Mesenchymal stem cell (in vitro differentiated cells and primary cell): ENCODE results near the gene IGFBP4.

Experiments used
- DNase-seq: peaks from one replicate; pipeline ENCODE4 v3.0.0-alpha.2; 2013
- H2AFZ ChIP-seq: one replicate; pipeline ENCODE4 v1.6.1; 2013; ENCODE audit warnings: low read depth, mild to moderate bottlenecking, control low read depth, inconsistent platforms, low read length, moderate library complexity
- H2AK5ac ChIP-seq: 2 replicates; pipeline ENCODE4 v1.6.1; 2013; ENCODE audit warnings: low read length, moderate library complexity, mild to moderate bottlenecking, inconsistent platforms; ENCODE audit not compliant: severe bottlenecking
- H2BK120ac ChIP-seq: one replicate; pipeline ENCODE4 v1.6.1; 2013; ENCODE audit warnings: low read depth, mild to moderate bottlenecking, inconsistent platforms, low read length, moderate library complexity
- H2BK12ac ChIP-seq, 2 experiments: one replicate each; pipeline ENCODE4 v1.6.1; 2013; ENCODE audit warnings: inconsistent platforms in 2 of 2, low read length in 2 of 2, mild to moderate bottlenecking in 2 of 2, moderate library complexity in 2 of 2, control low read depth in 1 of 2
- H2BK15ac ChIP-seq: one replicate; pipeline ENCODE4 v1.6.1; 2013; ENCODE audit warnings: mild to moderate bottlenecking, low read depth, inconsistent platforms; ENCODE audit not compliant: poor library complexity, severe bottlenecking
- H2BK5ac ChIP-seq: 2 replicates; pipeline ENCODE4 v1.6.1; 2013; ENCODE audit warnings: low read depth, mild to moderate bottlenecking, low read length, control low read depth, inconsistent platforms; ENCODE audit not compliant: poor library complexity, severe bottlenecking
- H3K14ac ChIP-seq, 2 experiments: one replicate each; pipeline ENCODE4 v1.6.1; 2013; ENCODE audit warnings: inconsistent platforms in 2 of 2, low read length in 2 of 2, control low read depth in 1 of 2, mild to moderate bottlenecking in 1 of 2, moderate library complexity in 1 of 2
- H3K18ac ChIP-seq, 2 experiments: one replicate each; pipeline ENCODE4 v1.6.1; 2013; ENCODE audit warnings: inconsistent platforms in 2 of 2, low read length in 2 of 2, control low read depth in 1 of 2, low read depth in 1 of 2, mild to moderate bottlenecking in 1 of 2
- H3K23ac ChIP-seq, 2 experiments: one replicate each; pipeline ENCODE4 v1.6.1; 2013; ENCODE audit warnings: inconsistent platforms in 2 of 2, low read length in 2 of 2, mild to moderate bottlenecking in 2 of 2, moderate library complexity in 2 of 2, control low read depth in 1 of 2
- H3K27ac ChIP-seq: 2 replicates; pipeline ENCODE4 v1.5.1; 2013; ENCODE audit warnings: mild to moderate bottlenecking, moderate library complexity, low read length, control low read depth, inconsistent platforms; ENCODE audit not compliant: poor library complexity, severe bottlenecking
- H3K27me3 ChIP-seq, 2 experiments: 2 replicates each; pipeline versions ENCODE4 v1.6.1 to v1.7.0; 2013; ENCODE audit warnings: low read length in 2 of 2, mild to moderate bottlenecking in 2 of 2, moderate library complexity in 2 of 2, control low read depth in 1 of 2, inconsistent platforms in 1 of 2; ENCODE audit not compliant: control insufficient read depth in 1 of 2, insufficient read depth in 1 of 2
- H3K36me3 ChIP-seq, 2 experiments: 2 replicates each; pipeline versions ENCODE4 v1.6.1 to v1.7.0; 2013; ENCODE audit warnings: low read length in 2 of 2, control low read depth in 1 of 2, inconsistent platforms in 1 of 2, low read depth in 1 of 2, mild to moderate bottlenecking in 1 of 2; ENCODE audit not compliant: insufficient read depth in 2 of 2, control insufficient read depth in 1 of 2
- H3K4ac ChIP-seq, 2 experiments: one replicate each; pipeline ENCODE4 v1.6.1; 2013; ENCODE audit warnings: inconsistent platforms in 2 of 2, low read length in 2 of 2, mild to moderate bottlenecking in 2 of 2, moderate library complexity in 2 of 2, control low read depth in 1 of 2, low read depth in 1 of 2
- H3K4me1 ChIP-seq: 2 replicates; pipeline ENCODE4 v1.6.1; 2013; ENCODE audit warnings: low read depth, low read length, control low read depth; ENCODE audit not compliant: control insufficient read depth, insufficient read depth
- H3K4me2 ChIP-seq: 2 replicates; pipeline ENCODE4 v1.6.1; 2013; ENCODE audit warnings: low read length, mild to moderate bottlenecking, inconsistent platforms; ENCODE audit not compliant: poor library complexity, severe bottlenecking
- H3K4me3 ChIP-seq, 2 experiments: 2 replicates each; pipeline versions ENCODE4 v1.5.1 to v1.7.0; 2013; ENCODE audit warnings: low read length in 2 of 2, mild to moderate bottlenecking in 2 of 2, control low read depth in 1 of 2, low read depth in 1 of 2; ENCODE audit not compliant: insufficient read depth in 1 of 2
- H3K79me1 ChIP-seq: replicated peaks from 2 replicates; pipeline ENCODE4 v1.6.1; 2013; ENCODE audit warnings: mild to moderate bottlenecking, control low read depth, low read length, inconsistent platforms; ENCODE audit not compliant: poor library complexity, severe bottlenecking
- H3K9ac ChIP-seq: 2 replicates; pipeline ENCODE4 v1.7.0; 2013; ENCODE audit warnings: mild to moderate bottlenecking, low read length, moderate library complexity
- H3K9me3 ChIP-seq: 2 replicates; pipeline ENCODE4 v1.7.0; 2013; ENCODE audit warnings: mild to moderate bottlenecking, low read length; ENCODE audit not compliant: control insufficient read depth
- H4K8ac ChIP-seq: one replicate; pipeline ENCODE4 v1.6.1; 2013; ENCODE audit warnings: inconsistent platforms, mild to moderate bottlenecking, low read length, moderate library complexity
- H4K91ac ChIP-seq: one replicate; pipeline ENCODE4 v1.6.1; 2013; ENCODE audit warnings: mild to moderate bottlenecking, low read length, inconsistent platforms
- WGBS: methylation state at CpG from one replicate; pipeline ENCODE4 v1.1.7; 2013; ENCODE audit warnings: mixed read lengths; 5-methylcytosine and 5-hydroxymethylcytosine counted together

IGFBP4 gene

DNA sequence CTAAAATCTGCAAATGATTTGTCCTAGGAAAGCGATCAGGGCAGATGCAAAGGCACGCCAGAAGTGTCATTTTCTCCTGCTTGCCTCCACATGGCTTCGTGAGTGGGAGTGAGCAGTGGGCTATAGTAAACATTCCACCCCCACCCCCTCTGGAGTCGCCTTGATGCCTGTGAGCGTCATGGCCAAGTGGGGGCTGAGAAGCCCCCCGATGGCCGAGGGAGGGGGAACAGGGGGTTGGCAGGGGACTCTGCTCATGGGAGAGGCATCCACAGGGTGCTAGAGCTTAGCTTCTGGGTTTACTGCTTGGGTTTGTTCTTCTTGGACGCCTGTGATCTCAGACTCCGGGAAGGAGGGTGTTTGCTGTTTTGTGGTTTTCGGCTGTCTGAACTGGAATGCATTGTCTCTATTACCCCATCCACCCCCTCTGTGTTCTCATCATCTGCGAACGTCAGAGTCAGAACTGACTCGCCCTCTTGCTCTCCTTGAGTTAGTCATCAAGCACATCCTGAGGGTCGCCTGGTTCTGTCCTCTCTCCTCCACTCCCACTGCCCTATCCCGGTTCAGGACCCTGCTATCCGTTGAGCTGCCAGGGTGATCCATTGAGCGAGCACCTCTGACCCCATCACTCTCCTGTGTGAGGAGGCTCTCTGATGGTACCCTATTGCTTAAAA, 42.7 kb downstream of the IGFBP4 start:
- Histone ChIP-seq H3K4me3 (peak overlapping the region in 1 of 2 experiments; percentile 50), H3K4ac (peak overlapping the region in 1 of 2 experiments; percentile 78), H3K4me2 (peak overlapping the region; percentile 60), H3K27me3 (no peaks in the 10 kb centered on the region), H3K36me3 (no peaks in the 10 kb centered on the region), H3K9me3 (no peaks in the 10 kb centered on the region), H2BK15ac (peak overlapping the region; percentile 95), H3K23ac (no peak overlapping the region), H4K91ac (peak overlapping the region; percentile 86), H4K8ac (peak overlapping the region; percentile 89), H2BK12ac (peak overlapping the region; percentile 45 to 87), H2AFZ (no peak overlapping the region), H2BK5ac (peak overlapping the region; percentile 81), H2AK5ac (peak overlapping the region; percentile 75), H3K27ac (peak overlapping the region; percentile 86), H2BK120ac (peak overlapping the region; percentile 93), H3K18ac (peak overlapping the region; percentile 88 to 96), H3K79me1 (no peaks in the 10 kb centered on the region), H3K14ac (no peak overlapping the region), H3K9ac (peak overlapping the region; percentile 88), H3K4me1 (peaks cover 47% of the 10 kb centered on the region)
- WGBS: 9% methylated on average over 15 of the region's 17 CpGs
- peak; percentile 100 for DNase-seq

DNA sequence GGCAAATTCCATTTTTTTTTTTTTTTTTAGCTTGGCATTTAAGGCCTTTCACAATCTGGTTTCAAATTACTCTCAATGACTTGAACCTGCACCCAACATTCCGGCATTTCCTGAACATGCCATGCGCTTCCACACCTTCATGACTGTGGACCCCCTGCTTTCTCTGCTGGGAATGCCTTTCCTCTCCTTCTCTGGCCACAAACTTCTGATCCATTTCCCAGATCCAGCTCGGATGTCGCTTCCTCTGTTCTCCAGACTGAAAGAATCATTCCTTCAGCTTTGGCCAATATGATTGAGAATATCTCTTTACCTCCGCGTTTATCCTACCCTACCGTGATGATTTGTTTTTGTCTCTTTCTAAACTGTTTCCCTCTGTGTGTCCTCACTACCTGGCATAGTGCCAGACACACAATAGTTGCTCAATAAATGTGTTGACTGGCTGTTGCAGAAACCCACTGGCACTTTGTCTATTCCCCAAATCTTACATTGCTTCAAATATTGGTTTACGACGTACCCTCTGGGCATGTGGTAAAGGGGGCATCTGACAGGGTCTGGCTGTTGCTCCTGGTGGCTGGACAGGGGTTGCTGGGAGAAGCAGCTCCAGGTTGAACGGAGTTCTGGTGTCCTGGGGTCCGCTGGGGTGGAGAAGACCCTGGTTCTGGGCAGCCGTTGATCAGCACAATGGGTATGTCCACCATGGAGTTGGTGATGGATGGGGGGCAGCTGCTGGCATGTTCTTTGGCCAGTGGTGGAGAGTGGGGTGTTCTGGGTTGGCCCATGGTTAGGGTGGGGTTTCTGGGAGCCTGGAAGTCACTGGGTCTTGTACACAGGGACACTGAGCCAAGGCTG, 43.5 kb downstream of the IGFBP4 start:
- Histone ChIP-seq H3K9me3 (no peaks in the 10 kb centered on the region), H3K4me1 (peaks cover 51% of the 10 kb centered on the region)

DNA sequence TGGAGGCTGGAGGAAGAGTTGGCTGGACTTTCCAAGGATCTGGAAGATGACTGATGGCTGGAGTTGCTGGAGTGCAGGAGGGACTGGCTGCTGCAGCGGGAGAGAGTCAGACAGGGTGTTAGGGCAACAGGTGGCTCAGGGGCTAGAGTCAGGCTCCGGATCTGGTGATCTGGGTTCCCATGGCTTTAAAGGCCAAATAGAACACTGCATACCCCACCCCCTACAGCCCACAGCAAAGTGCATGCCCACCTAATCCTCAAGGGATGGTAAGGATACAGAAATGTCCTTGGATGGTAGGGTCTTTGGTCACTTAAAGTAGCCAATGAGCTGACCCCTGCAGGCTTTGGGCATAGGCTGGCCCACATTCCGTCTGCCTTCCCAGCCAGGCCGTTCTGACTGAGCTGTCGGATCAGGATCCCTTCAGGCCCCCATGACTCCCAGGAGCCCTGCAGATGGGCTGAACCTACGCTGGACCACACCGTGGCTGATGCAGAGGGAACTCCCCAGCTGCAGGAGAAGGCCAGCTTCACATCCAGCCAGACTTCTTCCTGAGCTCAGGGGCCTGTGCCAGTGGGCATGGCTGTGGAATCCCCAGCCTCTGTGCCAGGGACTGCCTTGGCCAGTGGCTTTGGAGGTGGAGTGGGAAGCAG, 44.2 kb downstream of the IGFBP4 start:
- Histone ChIP-seq H2BK15ac (peak overlapping the region; percentile 99), H2AFZ (no peak overlapping the region), H2BK12ac (peak overlapping the region; percentile 97 to 98), H2BK5ac (peak overlapping the region; percentile 68), H3K27ac (no peak overlapping the region), H3K14ac (no peak overlapping the region), H2AK5ac (peak overlapping the region; percentile 92), H3K23ac (no peak overlapping the region), H3K4me2 (no peak overlapping the region), H3K9me3 (no peaks in the 10 kb centered on the region), H3K79me1 (no peaks in the 10 kb centered on the region), H3K4me1 (peaks cover 53% of the 10 kb centered on the region), H4K91ac (peak overlapping the region; percentile 87), H2BK120ac (peak overlapping the region; percentile 85), H3K4me3 (no peak overlapping the region), H3K9ac (peak overlapping the region; percentile 88), H3K18ac (peak overlapping the region; percentile 58 to 77), H4K8ac (peak overlapping the region; percentile 28), H3K27me3 (no peaks in the 10 kb centered on the region), H3K36me3 (peaks cover 0 to 2% of the 10 kb centered on the region in 2 experiments), H3K4ac (peak overlapping the region; percentile 45 to 92)
- DNase-seq: no peak
- 91% methylated on average over 7 of the region's 7 CpGs for WGBS

More for the DNA sequence above, 43.5 kb downstream of the IGFBP4 start:
- Histone ChIP-seq H3K4me3 (no peak overlapping the region), H2BK5ac (peak overlapping the region; percentile 68), H2AFZ (no peak overlapping the region), H3K27ac (peak overlapping the region; percentile 86), H2BK12ac (peak overlapping the region; percentile 97 to 98), H3K27me3 (no peaks in the 10 kb centered on the region), H4K91ac (peak overlapping the region; percentile 87), H3K36me3 (peaks cover 0 to 2% of the 10 kb centered on the region in 2 experiments), H3K4me2 (no peak overlapping the region), H2BK120ac (peak overlapping the region; percentile 85), H3K23ac (no peak overlapping the region), H2AK5ac (peak overlapping the region; percentile 92), H4K8ac (peak overlapping the region; percentile 28), H3K9ac (peak overlapping the region; percentile 88), H3K4ac (peak overlapping the region; percentile 78 to 92), H3K14ac (peak overlapping the region in 1 of 2 experiments; percentile 20), H2BK15ac (peak overlapping the region; percentile 99), H3K79me1 (no peaks in the 10 kb centered on the region), H3K18ac (peak overlapping the region; percentile 58 to 77)
- 69% methylated on average over 12 of the region's 12 CpGs for WGBS
- DNase-seq: peak; percentile 78
